DMS79 treated with DMSO at 0.1 percent for 48 hours (cell line): ENCODE measurements around the gene MTMR10.

Experiments used
- DNase-seq: peaks from one replicate; lab custom pipeline; 2025; lab: John Stamatoyannopoulos, UW

The MTMR10 gene

GRCh38 chr15:31013863-31014607, 22.6 kb upstream of the MTMR10 start:
- DNase-seq = no peak

DNA sequence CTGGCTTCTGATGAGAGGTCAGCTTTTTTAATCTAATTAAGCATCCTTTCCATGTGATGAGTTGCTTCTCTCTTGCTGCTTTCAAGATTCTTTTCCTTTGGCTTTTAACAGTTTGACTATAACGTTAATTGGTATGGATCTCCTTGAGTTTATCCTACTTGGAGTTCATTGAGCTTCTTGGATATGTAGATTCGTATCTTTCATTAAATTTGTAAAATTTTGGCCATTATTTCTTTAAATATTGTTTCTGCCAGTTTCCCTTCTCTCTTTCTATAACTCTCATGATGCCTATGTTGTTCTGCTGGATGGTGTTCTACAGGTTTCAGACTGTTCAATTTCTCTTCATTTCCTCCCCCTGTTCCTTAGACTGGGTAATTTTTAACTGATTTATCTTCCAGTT, 21.0 kb upstream of the MTMR10 start:
- DNase-seq = no peak

DNA sequence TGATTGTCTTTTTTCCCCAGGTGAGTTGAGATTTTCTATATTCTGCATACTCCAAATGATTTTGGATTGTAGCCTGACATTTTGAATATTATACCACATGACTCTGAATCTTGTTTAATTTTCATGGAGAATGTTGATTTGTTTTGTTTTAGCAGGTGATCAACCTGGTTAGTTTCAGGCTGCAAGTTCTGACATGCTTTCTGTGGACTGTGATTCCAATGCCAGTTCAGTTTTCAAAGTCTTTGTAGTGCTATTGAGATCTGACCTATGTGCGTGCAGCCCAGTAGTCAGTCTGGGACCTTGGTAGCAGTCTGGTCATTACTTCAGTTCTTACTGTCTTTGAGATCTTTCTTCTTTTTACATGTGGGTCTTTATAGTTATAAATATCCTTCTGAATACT, 18.6 kb upstream of the MTMR10 start:
- DNase-seq = no peak

DNA sequence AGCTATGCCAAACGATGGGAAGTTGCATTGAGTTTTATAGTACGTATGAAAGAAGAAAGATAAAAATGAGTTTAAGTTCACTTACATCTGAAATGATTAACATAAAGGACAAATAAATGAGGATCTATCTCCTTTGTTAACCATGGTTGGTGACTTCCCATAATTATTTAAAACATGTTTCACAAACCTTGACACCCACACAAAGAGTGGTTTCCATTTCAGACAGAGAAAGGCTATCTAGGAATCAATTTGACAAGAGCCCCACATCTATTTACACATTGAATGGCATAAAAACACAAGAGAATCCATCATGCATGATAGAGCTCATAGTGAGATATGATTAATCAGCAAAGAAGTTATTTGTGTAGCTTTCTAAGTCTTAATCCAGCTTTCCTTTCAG, 14.2 kb upstream of the MTMR10 start:
- no peak for DNase-seq

DNA sequence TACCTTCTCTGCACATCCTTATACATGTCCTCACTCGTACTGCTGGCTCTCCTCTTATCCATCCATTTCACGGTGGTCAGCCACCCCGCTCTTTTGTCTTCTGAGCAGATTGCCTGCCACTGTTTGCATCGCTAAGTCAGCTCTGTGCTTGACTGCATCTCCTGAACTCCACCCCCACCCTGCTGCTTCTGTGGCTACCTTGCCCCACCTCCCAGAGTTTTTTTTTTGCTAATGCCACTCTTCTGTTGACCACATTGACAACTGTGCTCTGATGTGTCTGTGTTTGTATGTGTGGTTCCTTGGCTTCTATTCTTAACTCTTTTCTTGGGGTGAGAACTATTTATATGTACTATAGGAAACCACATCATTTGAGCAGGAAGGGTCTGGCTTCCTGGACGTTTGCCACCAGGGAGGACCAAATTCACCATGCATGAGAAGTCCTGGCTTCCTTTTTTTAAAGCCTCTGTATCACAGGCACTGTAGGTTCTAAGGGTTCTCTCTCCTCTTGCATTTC, 12.8 kb upstream of the MTMR10 start:
- DNase-seq = peak; percentile 28

GRCh38 chr15:31001702-31002101, 10.3 kb upstream of the MTMR10 start:
- no peak for DNase-seq

DNA sequence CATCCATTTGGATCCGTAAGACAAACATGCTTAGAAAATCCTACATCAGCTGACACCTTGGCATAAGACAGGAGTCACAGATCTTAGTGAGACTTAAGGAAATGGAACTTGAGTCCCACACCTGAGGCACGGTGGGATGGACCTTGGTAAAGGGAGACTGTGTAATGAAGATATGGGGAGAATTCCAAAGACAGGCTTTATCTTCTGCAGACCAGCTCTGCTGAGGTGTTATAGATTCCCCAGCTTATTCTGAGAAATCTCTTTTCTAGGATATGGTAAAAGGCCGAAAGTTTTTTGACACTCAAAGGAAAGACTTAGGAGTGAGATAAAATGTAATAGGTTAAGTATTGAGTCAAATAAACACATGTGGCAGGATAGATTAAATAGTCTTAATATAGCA, 8.3 kb upstream of the MTMR10 start:
- no peak for DNase-seq

DNA sequence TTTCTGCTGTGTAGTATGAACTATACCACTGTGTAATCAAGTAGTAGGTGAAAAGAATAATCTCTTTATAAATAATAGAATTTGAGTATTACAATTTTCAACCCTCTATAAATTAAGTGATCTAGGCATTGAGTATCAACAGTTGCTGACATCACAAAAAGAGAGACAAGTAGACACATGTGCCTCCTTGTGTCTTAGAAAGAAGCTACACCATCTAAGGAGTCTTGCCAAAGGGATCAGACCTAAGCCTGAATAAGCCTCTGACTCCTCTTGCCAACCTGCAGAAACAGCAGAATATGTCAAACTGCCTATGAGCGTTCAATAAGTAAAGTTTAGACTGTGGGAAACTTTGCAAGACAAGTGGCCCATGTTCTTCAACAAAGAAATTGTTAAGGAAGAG, 5.8 kb upstream of the MTMR10 start:
- DNase-seq = no peak

GRCh38 chr15:30992249-30992864, 929 bp upstream of the MTMR10 start:
- peak; percentile 22 for DNase-seq

GRCh38 chr15:30990446-30991254, 778 bp downstream of the MTMR10 start:
- DNase-seq = peak; percentile 3

DNA sequence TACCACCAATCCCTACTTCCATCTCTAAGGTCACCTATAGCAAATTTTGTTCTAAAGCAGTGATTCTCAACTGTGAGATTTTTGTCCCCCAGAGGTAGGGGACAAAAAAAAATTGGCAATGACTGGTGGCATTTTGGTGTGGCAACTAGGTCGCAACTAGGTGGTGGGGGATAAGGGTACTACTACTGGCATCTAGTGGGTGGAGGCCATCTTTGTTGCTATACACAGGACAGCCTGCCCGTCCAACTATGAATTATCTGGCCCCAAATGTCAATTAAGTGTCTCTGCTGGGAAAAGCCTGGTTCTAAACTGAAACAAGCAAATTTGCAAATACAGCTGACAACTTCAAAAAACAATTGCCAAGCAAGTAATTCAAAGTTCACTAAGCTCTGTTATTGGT, 1.4 kb downstream of the MTMR10 start:
- DNase-seq = no peak

- no peak for DNase-seq
Measured at GRCh38 chr15:30985081-30985531, 6.3 kb downstream of the MTMR10 start.

DNA sequence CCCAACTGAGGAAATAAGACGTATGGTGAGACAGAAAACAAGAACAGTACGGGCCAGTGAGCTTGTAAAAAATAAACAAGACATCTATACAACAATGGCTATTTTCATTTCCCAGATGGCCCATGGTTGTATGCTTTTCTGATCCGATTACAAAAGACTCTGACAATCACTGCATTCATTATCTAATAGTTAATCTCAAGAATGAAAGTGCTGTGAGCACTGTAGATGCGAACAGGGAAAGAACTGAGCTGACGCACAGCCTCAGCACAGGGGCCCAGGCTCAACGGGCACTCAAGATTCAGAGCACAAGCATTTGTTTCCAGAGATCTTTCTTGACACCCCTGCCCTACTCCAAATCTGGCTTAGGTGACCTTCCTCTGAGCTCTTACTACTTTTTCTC, 6.9 kb downstream of the MTMR10 start:
- no peak for DNase-seq

DNA sequence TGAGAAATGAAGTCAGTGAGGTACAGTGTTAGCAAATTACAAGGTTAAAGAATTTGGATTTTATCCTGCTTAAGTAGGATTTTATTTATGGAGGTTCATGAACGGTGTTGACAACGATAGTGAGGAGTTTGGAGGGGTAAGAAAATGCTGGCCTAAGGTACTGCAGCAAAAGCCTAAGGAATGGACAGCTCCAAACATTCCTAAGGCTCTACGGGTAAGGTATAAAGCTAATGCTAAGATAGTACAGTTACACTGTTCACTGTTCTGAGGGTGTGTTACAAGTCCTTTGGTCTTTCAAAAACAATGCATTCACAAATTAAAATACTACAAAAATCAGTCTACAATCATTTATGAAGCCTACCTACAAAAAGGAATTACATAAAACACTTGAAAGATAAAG, 7.3 kb downstream of the MTMR10 start:
- no peak for DNase-seq

DNA sequence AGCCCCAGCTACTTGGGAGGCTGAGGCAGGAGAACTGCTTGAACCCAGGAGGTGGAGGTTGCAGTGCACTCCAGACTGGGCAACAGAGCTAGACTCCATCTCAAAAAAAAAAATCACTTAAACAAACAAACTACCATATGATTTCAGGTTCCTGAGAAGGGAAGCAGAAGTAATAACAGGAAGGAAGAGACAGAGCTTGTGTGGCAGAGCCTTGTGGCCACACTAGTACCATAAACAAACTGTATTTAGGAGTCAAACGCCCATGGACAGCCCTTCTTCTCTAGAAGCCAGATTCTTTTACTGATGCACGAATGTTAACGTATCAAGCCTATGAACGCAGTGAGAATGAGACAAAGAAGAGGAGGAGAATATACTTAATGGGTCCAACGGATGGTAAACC, 12.0 kb downstream of the MTMR10 start:
- no peak for DNase-seq

DNA sequence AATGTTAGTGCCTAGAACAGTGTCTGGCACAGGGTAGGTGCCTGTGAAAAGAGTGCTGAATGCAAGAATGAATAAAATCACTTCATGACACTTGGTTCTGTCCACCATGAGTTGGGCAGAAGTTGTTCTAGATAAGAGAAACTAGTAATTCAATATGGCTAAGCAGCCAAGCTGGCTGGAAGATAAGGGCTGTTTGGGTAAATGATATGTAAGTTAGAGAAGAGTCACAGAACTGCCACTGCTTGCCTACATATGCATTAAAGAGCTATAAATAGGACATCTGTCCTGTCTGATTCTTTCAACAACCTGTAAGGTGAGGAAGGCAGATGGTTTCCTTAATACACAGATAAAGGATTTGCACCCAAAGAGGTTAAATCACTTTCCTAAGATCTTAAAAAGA, 13.1 kb downstream of the MTMR10 start:
- DNase-seq = no peak

DNA sequence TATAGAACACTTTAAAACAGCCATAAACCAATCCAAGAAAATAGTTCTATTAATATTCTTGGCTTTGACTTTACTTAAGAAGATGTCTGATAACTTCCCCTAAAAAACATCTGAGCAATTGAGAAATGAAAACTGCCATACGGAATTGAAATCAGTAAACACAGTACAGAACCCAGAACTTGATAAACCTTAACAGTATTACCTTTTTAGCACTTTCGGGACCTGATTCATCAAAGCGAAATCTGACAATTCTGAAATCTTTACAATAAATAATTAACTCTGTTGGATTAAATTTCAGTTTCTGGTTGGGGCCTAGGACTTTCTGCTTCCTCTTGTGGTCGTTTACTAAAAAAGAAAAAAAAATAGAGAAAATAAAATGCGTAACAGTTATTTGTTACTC, 17.3 kb downstream of the MTMR10 start:
- no peak for DNase-seq

DNA sequence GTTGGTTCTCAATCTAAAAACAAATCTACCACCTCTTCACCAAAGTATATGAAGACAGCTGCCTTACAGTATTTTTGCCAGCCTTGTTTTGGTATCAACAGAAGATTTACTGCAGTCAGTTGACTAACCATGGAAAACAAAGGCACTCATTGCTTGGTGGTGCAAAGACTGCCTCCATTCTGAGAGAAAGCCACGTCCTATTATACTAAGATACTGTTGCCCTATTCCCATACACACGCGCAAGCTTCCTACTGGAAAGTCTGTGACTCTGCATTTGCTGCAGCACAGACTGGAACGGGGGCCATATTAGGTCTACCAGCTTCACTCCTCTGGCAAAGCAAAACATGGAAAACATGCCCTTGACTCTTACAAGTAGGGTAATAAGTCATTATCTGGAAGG, 18.0 kb downstream of the MTMR10 start:
- DNase-seq = no peak

GRCh38 chr15:30969724-30970123, 21.7 kb downstream of the MTMR10 start:
- DNase-seq = no peak

- no peak for DNase-seq
Measured at GRCh38 chr15:30963681-30964080, 27.7 kb downstream of the MTMR10 start.

GRCh38 chr15:30962659-30963058, 28.8 kb downstream of the MTMR10 start:
- no peak for DNase-seq

GRCh38 chr15:30962079-30962478, 29.3 kb downstream of the MTMR10 start:
- DNase-seq = peak; percentile 46

GRCh38 chr15:30958219-30958618, 33.2 kb downstream of the MTMR10 start:
- no peak for DNase-seq
